ENCODE measurements around the gene STPG3. TPM values are rescaled to one million over a fixed set of nuclear protein-coding genes. Genes with fewer than 3 reads are reported as not detected.
A peak's percentile ranks its signal among the peaks of the same experiment; 100 is the strongest.

The STPG3 gene
- total and polyA plus RNA-seq, 2 of the 13 experiments (the other 11 are each of a cell fraction or from before 2014, with no cell fraction given), result not detected

DNA sequence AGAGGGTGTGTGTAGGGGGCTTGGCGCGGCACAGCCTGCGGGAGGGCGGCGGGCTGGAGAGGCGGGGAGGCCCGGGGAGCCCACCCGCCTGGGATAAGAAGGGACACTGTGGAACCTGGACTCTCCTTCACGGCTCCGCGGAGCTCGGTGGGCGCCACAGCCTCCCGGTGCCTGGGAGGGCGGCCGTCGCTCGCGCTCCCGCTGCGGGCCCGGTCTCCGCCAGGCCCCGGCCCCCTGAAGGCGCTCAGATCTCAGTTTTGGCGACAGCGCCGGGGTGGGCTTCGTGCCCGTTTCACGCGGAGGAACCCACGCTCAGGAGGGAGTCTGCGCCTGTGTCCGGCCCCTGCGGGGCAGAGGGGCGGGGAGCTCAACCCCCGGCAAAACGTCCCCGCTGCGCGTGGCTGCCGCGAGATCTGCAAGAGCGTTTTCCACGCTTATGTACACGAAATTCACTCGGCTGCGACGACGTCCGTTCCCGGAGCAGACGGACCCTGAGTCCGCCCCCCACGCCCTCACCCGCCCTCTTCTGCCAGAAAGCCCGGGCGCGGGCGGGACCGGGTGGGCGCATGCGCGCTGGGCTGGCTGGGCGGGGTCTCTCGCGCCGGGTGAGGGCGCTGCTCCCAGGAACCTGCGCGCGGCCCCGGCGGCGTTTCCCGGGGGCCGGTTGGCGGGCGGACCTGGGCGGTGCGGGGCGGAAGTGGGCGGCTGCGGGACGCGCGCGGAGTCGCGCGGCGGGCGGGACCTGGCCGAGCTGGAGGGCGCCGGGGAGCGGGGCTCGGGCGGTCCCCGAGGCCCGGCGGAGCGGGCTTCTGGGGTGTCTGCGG is 3.8 kb downstream of the STPG3 start, which contains the start of gene NELFB (continued):
- TF ChIP-seq HNRNPK (IDR thresholded peaks at IDR 0.05; ENCODE audit: low read depth, low read length, poor library complexity, severe bottlenecking) (no peak), ZNF318 (CRISPR knock-in tag; IDR thresholded peaks at IDR 0.05) (no peak), KLF15 (CRISPR knock-in tag; IDR thresholded peaks at IDR 0.05; ENCODE audit: borderline replicate concordance) (no peak), MAFG (CRISPR knock-in tag; IDR thresholded peaks at IDR 0.05) (no peak), TRIM24 (CRISPR knock-in tag; IDR thresholded peaks at IDR 0.05) (no peak), ZNF124 (CRISPR knock-in tag; IDR thresholded peaks at IDR 0.05) (peak; percentile 72; the same call in 1 of the 2 replicates), CREM (IDR thresholded peaks at IDR 0.05) (no peak), CREM (CRISPR knock-in tag; IDR thresholded peaks at IDR 0.05) (no peak), GMEB1 (CRISPR knock-in tag; IDR thresholded peaks at IDR 0.05; ENCODE audit: borderline replicate concordance) (peak; percentile 46), ZSCAN20 (CRISPR knock-in tag; IDR thresholded peaks at IDR 0.05; ENCODE audit: borderline replicate concordance) (no peak; the same call in 1 of the 2 replicates), NRL (CRISPR knock-in tag; IDR thresholded peaks at IDR 0.05; ENCODE audit: borderline replicate concordance) (peak; percentile 36; the same call in 1 of the 2 replicates), ZFP1 (CRISPR knock-in tag; IDR thresholded peaks at IDR 0.05) (no peak), ZSCAN21 (CRISPR knock-in tag; IDR thresholded peaks at IDR 0.05; ENCODE audit: borderline replicate concordance) (no peak), ZNF550 (CRISPR knock-in tag; IDR thresholded peaks at IDR 0.05; ENCODE audit: borderline replicate concordance) (no peak), MBD4 (IDR thresholded peaks at IDR 0.05; ENCODE audit: borderline replicate concordance, low read length) (no peak), ZNF589 (CRISPR knock-in tag; conservative IDR thresholded peaks at IDR 0.05) (peak; percentile 77; the same call in 1 of the 2 replicates), DMTF1 (CRISPR knock-in tag; IDR thresholded peaks at IDR 0.05) (no peak)

All from HepG2 (cell line).